WTC11 (cell line): ENCODE measurements around the gene SGPL1.

Experiments
- ATF1 ChIP-seq: sonication (generic); formaldehyde crosslinking; IDR thresholded peaks from 2 replicates; pipeline ENCODE4 v1.8.1; 2023; ENCODE audit warnings: mild to moderate bottlenecking, moderate library complexity, missing genetic modification reagents
- EMX1 ChIP-seq: fragments of 250-450 bp; sonication (Bioruptor Pico); IDR thresholded peaks from 2 replicates; pipeline ENCODE4 v1.8.0; 2021; ENCODE audit warnings: mild to moderate bottlenecking
- FOXJ3 ChIP-seq: sonication (generic); formaldehyde crosslinking; IDR thresholded peaks from 2 replicates; pipeline ENCODE4 v1.9.0; 2021; ENCODE audit warnings: missing genetic modification reagents, mild to moderate bottlenecking, borderline replicate concordance
- GABPB1 ChIP-seq: sonication (generic); formaldehyde crosslinking; IDR thresholded peaks from 2 replicates; pipeline ENCODE4 v1.8.1; 2023; ENCODE audit warnings: mild to moderate bottlenecking, missing genetic modification reagents
- NFYB ChIP-seq: sonication (generic); formaldehyde crosslinking; conservative IDR thresholded peaks from 2 replicates; pipeline ENCODE4 v1.8.0; 2022; ENCODE audit warnings: low read depth, missing genetic modification reagents
- RORB ChIP-seq: fragments of 250-450 bp; sonication (Bioruptor Pico); IDR thresholded peaks from 2 replicates; pipeline ENCODE4 v1.9.0; 2021; ENCODE audit warnings: mild to moderate bottlenecking
- SMAD3 ChIP-seq: sonication (generic); formaldehyde crosslinking; IDR thresholded peaks from 2 replicates; pipeline ENCODE4 v1.8.0; 2022; ENCODE audit warnings: missing genetic modification reagents, mild to moderate bottlenecking, borderline replicate concordance
- ZNF423 ChIP-seq: fragments of 250-450 bp; sonication (Bioruptor Pico); IDR thresholded peaks from 2 replicates; pipeline ENCODE4 v2.1.2; 2022; ENCODE audit warnings: mild to moderate bottlenecking, moderate library complexity
- TF ChIP-seq, protein P1 (sequence below): sonication (generic); formaldehyde crosslinking; IDR thresholded peaks from 2 replicates; pipeline ENCODE4 v1.8.0; 2022; ENCODE audit warnings: mild to moderate bottlenecking, missing genetic modification reagents
- TF ChIP-seq, protein P2 (sequence below): fragments of 200-600 bp; IDR thresholded peaks from 2 replicates; pipeline ENCODE4 v1.8.0; 2022; ENCODE audit warnings: antibody characterized with exemption
- TF ChIP-seq, protein P3 (sequence below): sonication (generic); formaldehyde crosslinking; IDR thresholded peaks from 2 replicates; pipeline ENCODE4 v1.8.0; 2022; ENCODE audit warnings: mild to moderate bottlenecking, missing genetic modification reagents
- TF ChIP-seq, protein P4 (sequence below): sonication (generic); formaldehyde crosslinking; IDR thresholded peaks from 2 replicates; pipeline ENCODE4 v1.8.0; 2023; ENCODE audit warnings: missing genetic modification reagents, mild to moderate bottlenecking, borderline replicate concordance
- TF ChIP-seq, protein P5 (sequence below): sonication (generic); formaldehyde crosslinking; IDR thresholded peaks from 2 replicates; pipeline ENCODE4 v1.8.1; 2022; ENCODE audit warnings: low read depth, mild to moderate bottlenecking, moderate library complexity, missing genetic modification reagents, borderline replicate concordance

DNA sequence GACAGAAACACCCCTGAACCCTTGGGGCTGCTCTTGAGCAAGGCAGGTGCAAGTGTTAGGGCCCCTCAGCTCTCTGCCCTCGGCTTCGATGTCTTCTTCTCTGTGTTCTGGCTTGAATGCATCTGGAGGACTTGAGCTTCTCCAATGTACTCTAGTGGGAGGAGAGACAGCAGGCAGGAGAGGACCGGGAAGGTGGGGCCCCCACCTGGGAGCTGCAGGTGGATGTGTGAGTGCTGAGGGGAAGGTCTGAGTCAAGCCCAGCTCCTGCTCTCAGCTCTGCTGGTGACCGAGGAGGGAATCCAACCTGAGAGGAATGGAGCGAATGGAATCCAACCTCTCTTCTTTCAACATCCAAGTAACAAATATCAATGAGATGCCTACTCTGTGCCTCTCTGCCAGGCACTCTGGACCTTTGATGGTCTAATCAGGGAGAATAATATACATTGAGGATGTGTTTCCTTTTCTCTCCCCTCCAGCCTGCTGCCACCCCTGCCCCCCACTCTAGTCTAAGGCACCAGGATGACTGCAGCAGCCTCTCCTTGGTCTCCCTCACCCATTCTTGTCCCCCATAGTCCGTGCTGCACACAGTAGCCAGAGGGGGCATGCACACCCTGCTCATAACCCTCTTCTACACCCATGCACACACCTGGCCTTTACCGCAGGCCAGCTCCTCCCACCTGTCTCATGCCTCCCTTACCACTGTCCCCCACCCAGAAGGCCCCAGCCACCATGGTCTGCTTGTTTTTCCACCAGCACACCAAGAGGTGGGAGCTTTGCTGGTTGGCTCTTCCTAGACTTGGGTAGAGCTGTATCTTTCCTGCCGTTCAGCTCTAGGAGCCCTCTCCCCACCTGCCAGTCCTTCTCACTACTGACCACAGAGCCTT is 44.2 kb upstream of the SGPL1 start:
- TF ChIP-seq, protein P1, sequence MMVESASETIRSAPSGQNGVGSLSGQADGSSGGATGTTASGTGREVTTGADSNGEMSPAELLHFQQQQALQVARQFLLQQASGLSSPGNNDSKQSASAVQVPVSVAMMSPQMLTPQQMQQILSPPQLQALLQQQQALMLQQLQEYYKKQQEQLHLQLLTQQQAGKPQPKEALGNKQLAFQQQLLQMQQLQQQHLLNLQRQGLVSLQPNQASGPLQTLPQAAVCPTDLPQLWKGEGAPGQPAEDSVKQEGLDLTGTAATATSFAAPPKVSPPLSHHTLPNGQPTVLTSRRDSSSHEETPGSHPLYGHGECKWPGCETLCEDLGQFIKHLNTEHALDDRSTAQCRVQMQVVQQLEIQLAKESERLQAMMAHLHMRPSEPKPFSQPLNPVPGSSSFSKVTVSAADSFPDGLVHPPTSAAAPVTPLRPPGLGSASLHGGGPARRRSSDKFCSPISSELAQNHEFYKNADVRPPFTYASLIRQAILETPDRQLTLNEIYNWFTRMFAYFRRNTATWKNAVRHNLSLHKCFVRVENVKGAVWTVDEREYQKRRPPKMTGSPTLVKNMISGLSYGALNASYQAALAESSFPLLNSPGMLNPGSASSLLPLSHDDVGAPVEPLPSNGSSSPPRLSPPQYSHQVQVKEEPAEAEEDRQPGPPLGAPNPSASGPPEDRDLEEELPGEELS (CRISPR knock-in tag) = no peak
- TF ChIP-seq, protein P2, sequence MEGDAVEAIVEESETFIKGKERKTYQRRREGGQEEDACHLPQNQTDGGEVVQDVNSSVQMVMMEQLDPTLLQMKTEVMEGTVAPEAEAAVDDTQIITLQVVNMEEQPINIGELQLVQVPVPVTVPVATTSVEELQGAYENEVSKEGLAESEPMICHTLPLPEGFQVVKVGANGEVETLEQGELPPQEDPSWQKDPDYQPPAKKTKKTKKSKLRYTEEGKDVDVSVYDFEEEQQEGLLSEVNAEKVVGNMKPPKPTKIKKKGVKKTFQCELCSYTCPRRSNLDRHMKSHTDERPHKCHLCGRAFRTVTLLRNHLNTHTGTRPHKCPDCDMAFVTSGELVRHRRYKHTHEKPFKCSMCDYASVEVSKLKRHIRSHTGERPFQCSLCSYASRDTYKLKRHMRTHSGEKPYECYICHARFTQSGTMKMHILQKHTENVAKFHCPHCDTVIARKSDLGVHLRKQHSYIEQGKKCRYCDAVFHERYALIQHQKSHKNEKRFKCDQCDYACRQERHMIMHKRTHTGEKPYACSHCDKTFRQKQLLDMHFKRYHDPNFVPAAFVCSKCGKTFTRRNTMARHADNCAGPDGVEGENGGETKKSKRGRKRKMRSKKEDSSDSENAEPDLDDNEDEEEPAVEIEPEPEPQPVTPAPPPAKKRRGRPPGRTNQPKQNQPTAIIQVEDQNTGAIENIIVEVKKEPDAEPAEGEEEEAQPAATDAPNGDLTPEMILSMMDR = no peak
- TF ChIP-seq ATF1 (CRISPR knock-in tag) = no peak
- no peak for TF ChIP-seq FOXJ3 (CRISPR knock-in tag)
- no peak for TF ChIP-seq RORB (CRISPR knock-in tag)
- no peak for TF ChIP-seq ZNF423 (CRISPR knock-in tag)
- TF ChIP-seq EMX1 (CRISPR knock-in tag) = no peak
- TF ChIP-seq, protein P3, sequence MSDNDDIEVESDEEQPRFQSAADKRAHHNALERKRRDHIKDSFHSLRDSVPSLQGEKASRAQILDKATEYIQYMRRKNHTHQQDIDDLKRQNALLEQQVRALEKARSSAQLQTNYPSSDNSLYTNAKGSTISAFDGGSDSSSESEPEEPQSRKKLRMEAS (CRISPR knock-in tag) = no peak
- TF ChIP-seq, protein P4, sequence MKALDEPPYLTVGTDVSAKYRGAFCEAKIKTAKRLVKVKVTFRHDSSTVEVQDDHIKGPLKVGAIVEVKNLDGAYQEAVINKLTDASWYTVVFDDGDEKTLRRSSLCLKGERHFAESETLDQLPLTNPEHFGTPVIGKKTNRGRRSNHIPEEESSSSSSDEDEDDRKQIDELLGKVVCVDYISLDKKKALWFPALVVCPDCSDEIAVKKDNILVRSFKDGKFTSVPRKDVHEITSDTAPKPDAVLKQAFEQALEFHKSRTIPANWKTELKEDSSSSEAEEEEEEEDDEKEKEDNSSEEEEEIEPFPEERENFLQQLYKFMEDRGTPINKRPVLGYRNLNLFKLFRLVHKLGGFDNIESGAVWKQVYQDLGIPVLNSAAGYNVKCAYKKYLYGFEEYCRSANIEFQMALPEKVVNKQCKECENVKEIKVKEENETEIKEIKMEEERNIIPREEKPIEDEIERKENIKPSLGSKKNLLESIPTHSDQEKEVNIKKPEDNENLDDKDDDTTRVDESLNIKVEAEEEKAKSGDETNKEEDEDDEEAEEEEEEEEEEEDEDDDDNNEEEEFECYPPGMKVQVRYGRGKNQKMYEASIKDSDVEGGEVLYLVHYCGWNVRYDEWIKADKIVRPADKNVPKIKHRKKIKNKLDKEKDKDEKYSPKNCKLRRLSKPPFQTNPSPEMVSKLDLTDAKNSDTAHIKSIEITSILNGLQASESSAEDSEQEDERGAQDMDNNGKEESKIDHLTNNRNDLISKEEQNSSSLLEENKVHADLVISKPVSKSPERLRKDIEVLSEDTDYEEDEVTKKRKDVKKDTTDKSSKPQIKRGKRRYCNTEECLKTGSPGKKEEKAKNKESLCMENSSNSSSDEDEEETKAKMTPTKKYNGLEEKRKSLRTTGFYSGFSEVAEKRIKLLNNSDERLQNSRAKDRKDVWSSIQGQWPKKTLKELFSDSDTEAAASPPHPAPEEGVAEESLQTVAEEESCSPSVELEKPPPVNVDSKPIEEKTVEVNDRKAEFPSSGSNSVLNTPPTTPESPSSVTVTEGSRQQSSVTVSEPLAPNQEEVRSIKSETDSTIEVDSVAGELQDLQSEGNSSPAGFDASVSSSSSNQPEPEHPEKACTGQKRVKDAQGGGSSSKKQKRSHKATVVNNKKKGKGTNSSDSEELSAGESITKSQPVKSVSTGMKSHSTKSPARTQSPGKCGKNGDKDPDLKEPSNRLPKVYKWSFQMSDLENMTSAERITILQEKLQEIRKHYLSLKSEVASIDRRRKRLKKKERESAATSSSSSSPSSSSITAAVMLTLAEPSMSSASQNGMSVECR = no peak
- TF ChIP-seq SMAD3 (CRISPR knock-in tag) = no peak
- no peak for TF ChIP-seq NFYB
- no peak for TF ChIP-seq GABPB1 (CRISPR knock-in tag)
- TF ChIP-seq, protein P5, sequence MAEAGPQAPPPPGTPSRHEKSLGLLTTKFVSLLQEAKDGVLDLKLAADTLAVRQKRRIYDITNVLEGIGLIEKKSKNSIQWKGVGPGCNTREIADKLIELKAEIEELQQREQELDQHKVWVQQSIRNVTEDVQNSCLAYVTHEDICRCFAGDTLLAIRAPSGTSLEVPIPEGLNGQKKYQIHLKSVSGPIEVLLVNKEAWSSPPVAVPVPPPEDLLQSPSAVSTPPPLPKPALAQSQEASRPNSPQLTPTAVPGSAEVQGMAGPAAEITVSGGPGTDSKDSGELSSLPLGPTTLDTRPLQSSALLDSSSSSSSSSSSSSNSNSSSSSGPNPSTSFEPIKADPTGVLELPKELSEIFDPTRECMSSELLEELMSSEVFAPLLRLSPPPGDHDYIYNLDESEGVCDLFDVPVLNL (CRISPR knock-in tag) = no peak
